Activated CD8-positive, alpha-beta T cell treated with anti-CD3 and anti-CD28 coated beads, Interleukin-2, amount 10 ng/mL, durations not matched to agents 7 days and 5 days (primary cell): Measurements from ENCODE around the gene ATXN1. TPM values are rescaled to one million over a fixed set of nuclear protein-coding genes. Genes with fewer than 3 reads are reported as not detected.
A peak's percentile ranks its signal among the peaks of the same experiment; 100 is the strongest.

Source experiments
- ATAC-seq: fragments of 150-1000 bp; cut with Tn5 transposase; one replicate; pipeline ENCODE4 v1.10.0; 2021; ENCODE audit warnings: moderate library complexity
- CTCF ChIA-PET: fragments of 350-600 bp; sonication (Branson Sonifier 250); formaldehyde crosslinking; loops from one replicate; lab custom pipeline; 2021; ENCODE audit warnings: antibody characterized with exemption; lab: Charles Lee
- POLR2A ChIA-PET: fragments of 350-600 bp; sonication (Branson Sonifier 250); formaldehyde crosslinking; loops from one replicate; lab custom pipeline; 2021; ENCODE audit warnings: antibody characterized with exemption; lab: Charles Lee
- DNase-seq: peaks from one replicate; pipeline ENCODE4 v3.0.0-alpha.2; 2020
- H3K27ac Mint-ChIP-seq: one replicate; pipeline ENCODE4 v1.8.0; 2021; ENCODE audit warnings: mild to moderate bottlenecking, mixed read lengths
- H3K27me3 Mint-ChIP-seq: one replicate; pipeline ENCODE4 v1.8.0; 2021; ENCODE audit warnings: low read depth, mixed read lengths
- H3K36me3 Mint-ChIP-seq: one replicate; pipeline ENCODE4 v1.8.0; 2021; ENCODE audit warnings: low read depth, mixed read lengths
- H3K4me1 Mint-ChIP-seq: one replicate; pipeline ENCODE4 v1.8.0; 2021; ENCODE audit warnings: low read depth, mixed read lengths
- H3K4me3 Mint-ChIP-seq: one replicate; pipeline ENCODE4 v1.8.0; 2021; ENCODE audit warnings: mild to moderate bottlenecking, mixed read lengths
- H3K9me3 Mint-ChIP-seq: one replicate; pipeline ENCODE4 v1.8.0; 2022; ENCODE audit warnings: mixed read lengths; ENCODE audit not compliant: insufficient read depth
- total RNA-seq, 2 experiments: library from RNA; stranded (reverse); gene quantifications; one replicate each; pipeline ENCODE4 v1.2.3, GENCODE V29; 2021

Gene ATXN1
- total RNA-seq, 2 experiments from 2014 or later = 36.7 to 42.9 TPM

DNA sequence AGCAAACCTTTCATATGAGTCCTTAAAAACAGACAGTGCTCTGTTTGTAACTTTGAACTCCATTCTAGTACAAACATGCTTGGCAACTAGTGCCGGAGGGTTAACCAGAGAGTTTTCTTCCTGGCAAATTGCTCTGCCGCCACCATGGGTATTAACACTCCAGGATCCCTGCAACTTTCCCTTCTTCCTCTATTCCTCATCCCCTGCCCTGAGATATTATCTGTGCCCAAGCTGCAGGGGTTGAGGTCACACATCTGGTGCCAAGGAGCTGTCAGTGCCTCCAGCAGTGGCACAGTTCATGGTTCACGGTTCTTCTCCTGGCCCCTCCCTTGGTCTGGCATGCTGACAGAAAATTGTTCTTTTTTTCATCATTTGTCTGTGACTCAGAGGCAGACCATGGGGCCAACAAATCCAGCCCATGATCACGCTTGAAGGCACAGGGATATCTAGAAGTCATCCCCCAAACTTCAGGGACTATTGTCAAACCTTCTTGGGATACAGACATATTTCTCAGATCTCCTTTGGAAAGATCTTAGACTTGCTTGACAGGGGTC lies 77.5 kb downstream of the ATXN1 start:
- POLR2A ChIA-PET = interaction anchor here (1.2 kb wide), 1 partner anchor 8 kb away, joined by 5 read pairs; no protein-coding TSS in a partner anchor
- H3K27me3 Mint-ChIP-seq = no peaks in the 10 kb centered on the region
- H3K4me3 Mint-ChIP-seq = no peak overlapping the region
- ATAC-seq = no peak
- no peak for DNase-seq
- peaks cover 28% of the 10 kb centered on the region for H3K36me3 Mint-ChIP-seq
- H3K27ac Mint-ChIP-seq = no peak overlapping the region
- CTCF ChIA-PET = interaction anchor here (1.3 kb wide), 1 partner anchor 79 kb away, joined by 4 read pairs; no protein-coding TSS in a partner anchor
- H3K4me1 Mint-ChIP-seq = peaks cover 44% of the 10 kb centered on the region
- no peaks in the 10 kb centered on the region for H3K9me3 Mint-ChIP-seq

- ChIA-PET POLR2A (no interaction called here), CTCF (interaction anchor here (0.7 to 2.2 kb wide), 4 partner anchors 23 to 165 kb away, joined by 3 to 7 read pairs (median 3); no protein-coding TSS in a partner anchor)
- Mint-ChIP-seq H3K9me3 (no peaks in the 10 kb centered on the region), H3K27me3 (no peaks in the 10 kb centered on the region), H3K36me3 (peaks cover 30% of the 10 kb centered on the region), H3K27ac (no peak overlapping the region), H3K4me1 (peaks cover 30% of the 10 kb centered on the region), H3K4me3 (no peak overlapping the region)
- DNase-seq = no peak
- no peak for ATAC-seq
Measured at GRCh38 chr6:16681260-16681873, 79.9 kb downstream of the ATXN1 start.

DNA sequence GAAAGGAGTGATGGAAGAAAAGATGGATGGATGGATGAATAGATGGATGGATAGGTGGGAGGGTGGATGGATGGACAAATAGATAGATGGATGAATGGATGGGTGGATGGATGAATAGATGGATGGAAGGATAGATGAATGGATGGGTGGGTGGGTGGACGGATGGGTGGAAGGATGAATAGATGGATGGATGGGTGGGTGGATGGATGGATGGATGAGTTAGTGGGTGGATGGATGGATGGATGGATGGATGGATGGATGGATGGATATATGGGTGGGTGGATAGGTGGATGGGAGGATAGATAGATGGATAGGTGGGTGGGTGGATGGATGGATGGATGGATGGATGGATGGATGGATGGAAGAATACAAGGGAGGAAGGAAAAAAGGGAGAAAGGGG lies 82.2 kb downstream of the ATXN1 start:
- Mint-ChIP-seq H3K4me3 (no peak overlapping the region), H3K27me3 (no peaks in the 10 kb centered on the region), H3K4me1 (peaks cover 20% of the 10 kb centered on the region), H3K36me3 (peaks cover 35% of the 10 kb centered on the region), H3K27ac (no peak overlapping the region), H3K9me3 (no peaks in the 10 kb centered on the region)
- ATAC-seq (no peak), DNase-seq (no peak)
- ChIA-PET POLR2A (no interaction called here), CTCF (interaction anchor here (0.5 to 0.6 kb wide), 2 partner anchors 55 to 81 kb away, joined by 3 read pairs; no protein-coding TSS in a partner anchor)

GRCh38 chr6:16677458-16677857 lies 83.8 kb downstream of the ATXN1 start:
- H3K27ac Mint-ChIP-seq = no peak overlapping the region
- H3K27me3 Mint-ChIP-seq = no peaks in the 10 kb centered on the region
- H3K9me3 Mint-ChIP-seq = no peaks in the 10 kb centered on the region
- no peak for ATAC-seq
- no peak overlapping the region for H3K4me3 Mint-ChIP-seq
- DNase-seq = no peak
- POLR2A ChIA-PET = interaction anchor here (1.0 kb wide), 1 partner anchor 84 kb away, joined by 3 read pairs; the partner anchor contains the start of gene ATXN1
- CTCF ChIA-PET = interaction anchor here (0.6 to 1.1 kb wide), 5 partner anchors 38 to 194 kb away, joined by 3 to 5 read pairs (median 3); no protein-coding TSS in a partner anchor
- peaks cover 18% of the 10 kb centered on the region for H3K4me1 Mint-ChIP-seq
- H3K36me3 Mint-ChIP-seq = peaks cover 24% of the 10 kb centered on the region

DNA sequence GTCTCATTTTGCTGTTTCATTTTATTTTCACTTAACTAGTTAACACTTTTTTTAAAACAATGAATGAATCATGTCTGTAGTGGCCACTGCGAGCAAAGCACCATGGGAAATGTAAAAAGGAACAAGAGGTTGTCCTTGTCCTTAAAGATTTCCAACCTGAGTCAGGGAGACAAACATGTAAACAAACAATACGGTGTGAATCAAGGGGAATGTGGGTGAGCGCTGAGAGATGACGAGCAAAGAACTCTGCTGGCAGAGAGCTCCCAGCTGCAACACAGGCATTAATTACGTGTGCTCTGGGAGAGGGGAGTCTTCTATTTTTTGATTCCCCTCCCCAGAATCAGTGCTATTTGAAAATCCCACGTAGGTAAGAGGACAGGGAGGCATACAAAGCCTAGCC lies 84.3 kb downstream of the ATXN1 start:
- Mint-ChIP-seq H3K9me3 (no peaks in the 10 kb centered on the region), H3K4me1 (peaks cover 23% of the 10 kb centered on the region), H3K27ac (no peak overlapping the region), H3K4me3 (no peak overlapping the region), H3K36me3 (peaks cover 21% of the 10 kb centered on the region), H3K27me3 (no peaks in the 10 kb centered on the region)
- DNase-seq (no peak), ATAC-seq (no peak)
- ChIA-PET CTCF (interaction anchor here (0.9 to 1.1 kb wide), 3 partner anchors 62 to 87 kb away, joined by 3 to 5 read pairs (median 3); no protein-coding TSS in a partner anchor), POLR2A (interaction anchor here (1.0 kb wide), 1 partner anchor 84 kb away, joined by 3 read pairs; the partner anchor contains the start of gene ATXN1)

- H3K27ac Mint-ChIP-seq = no peak overlapping the region
- no peaks in the 10 kb centered on the region for H3K9me3 Mint-ChIP-seq
- DNase-seq (no peak), ATAC-seq (no peak)
- ChIA-PET CTCF (no interaction called here), POLR2A (no interaction called here)
- H3K4me1 Mint-ChIP-seq = peaks cover 28% of the 10 kb centered on the region
- H3K4me3 Mint-ChIP-seq = no peak overlapping the region
- H3K27me3 Mint-ChIP-seq = no peaks in the 10 kb centered on the region
- peaks cover 20% of the 10 kb centered on the region for H3K36me3 Mint-ChIP-seq
Measured at GRCh38 chr6:16676376-16676775, 84.9 kb downstream of the ATXN1 start.

GRCh38 chr6:16674801-16675392 lies 86.4 kb downstream of the ATXN1 start:
- no peak overlapping the region for H3K4me3 Mint-ChIP-seq
- ChIA-PET POLR2A (no interaction called here), CTCF (interaction anchor here (1.6 to 2.2 kb wide), 2 partner anchors 88 to 90 kb away, joined by 4 to 9 read pairs; no protein-coding TSS in a partner anchor)
- no peaks in the 10 kb centered on the region for H3K27me3 Mint-ChIP-seq
- H3K36me3 Mint-ChIP-seq = peaks cover 18% of the 10 kb centered on the region
- no peak for ATAC-seq
- H3K9me3 Mint-ChIP-seq = no peaks in the 10 kb centered on the region
- no peak for DNase-seq
- H3K27ac Mint-ChIP-seq = no peak overlapping the region
- H3K4me1 Mint-ChIP-seq = peaks cover 43% of the 10 kb centered on the region

DNA sequence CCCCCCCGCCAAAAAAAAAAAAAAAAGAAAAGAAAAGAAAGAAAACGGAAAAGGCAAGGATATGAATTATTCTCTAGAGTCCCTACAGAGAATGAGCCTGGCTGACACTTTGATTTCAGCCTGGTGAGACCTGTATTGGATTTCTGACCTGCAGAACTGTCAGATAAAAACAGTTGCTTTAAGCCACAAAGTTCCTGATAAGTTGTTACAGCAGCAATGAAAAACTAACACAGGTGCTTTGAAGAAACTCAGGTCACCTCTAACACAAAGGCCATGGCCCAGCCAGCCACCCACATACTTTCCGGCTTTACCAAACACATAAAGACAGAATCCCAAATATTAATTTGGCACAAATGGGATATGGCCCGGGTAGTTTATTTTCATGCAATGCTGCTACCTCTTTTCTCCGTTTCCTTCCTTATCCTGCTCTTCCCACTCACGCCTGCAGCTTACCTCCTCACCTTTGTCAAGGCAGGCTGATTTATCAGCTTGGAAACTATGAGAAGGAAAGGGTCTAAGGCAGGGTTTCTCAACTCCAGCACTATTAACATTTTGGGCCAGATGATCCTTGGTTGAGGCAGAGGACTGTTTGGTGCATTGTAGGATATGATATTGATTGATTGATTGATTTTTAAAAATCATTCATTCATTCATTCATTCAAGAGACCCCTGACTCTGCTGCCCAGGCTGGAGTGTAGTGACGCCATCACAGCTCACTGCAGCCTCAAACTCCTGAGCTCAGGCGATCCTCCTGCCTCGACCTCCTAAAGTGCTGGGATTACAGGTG lies 88.1 kb downstream of the ATXN1 start:
- Mint-ChIP-seq H3K9me3 (no peaks in the 10 kb centered on the region), H3K27me3 (no peaks in the 10 kb centered on the region), H3K36me3 (peaks cover 24% of the 10 kb centered on the region), H3K4me1 (peaks cover 57% of the 10 kb centered on the region), H3K4me3 (no peak overlapping the region), H3K27ac (no peak overlapping the region)
- ChIA-PET CTCF (interaction anchor here (1.4 to 2.2 kb wide), 3 partner anchors 24 to 92 kb away, joined by 3 to 9 read pairs (median 4); no protein-coding TSS in a partner anchor), POLR2A (no interaction called here)
- no peak for ATAC-seq
- DNase-seq = no peak

DNA sequence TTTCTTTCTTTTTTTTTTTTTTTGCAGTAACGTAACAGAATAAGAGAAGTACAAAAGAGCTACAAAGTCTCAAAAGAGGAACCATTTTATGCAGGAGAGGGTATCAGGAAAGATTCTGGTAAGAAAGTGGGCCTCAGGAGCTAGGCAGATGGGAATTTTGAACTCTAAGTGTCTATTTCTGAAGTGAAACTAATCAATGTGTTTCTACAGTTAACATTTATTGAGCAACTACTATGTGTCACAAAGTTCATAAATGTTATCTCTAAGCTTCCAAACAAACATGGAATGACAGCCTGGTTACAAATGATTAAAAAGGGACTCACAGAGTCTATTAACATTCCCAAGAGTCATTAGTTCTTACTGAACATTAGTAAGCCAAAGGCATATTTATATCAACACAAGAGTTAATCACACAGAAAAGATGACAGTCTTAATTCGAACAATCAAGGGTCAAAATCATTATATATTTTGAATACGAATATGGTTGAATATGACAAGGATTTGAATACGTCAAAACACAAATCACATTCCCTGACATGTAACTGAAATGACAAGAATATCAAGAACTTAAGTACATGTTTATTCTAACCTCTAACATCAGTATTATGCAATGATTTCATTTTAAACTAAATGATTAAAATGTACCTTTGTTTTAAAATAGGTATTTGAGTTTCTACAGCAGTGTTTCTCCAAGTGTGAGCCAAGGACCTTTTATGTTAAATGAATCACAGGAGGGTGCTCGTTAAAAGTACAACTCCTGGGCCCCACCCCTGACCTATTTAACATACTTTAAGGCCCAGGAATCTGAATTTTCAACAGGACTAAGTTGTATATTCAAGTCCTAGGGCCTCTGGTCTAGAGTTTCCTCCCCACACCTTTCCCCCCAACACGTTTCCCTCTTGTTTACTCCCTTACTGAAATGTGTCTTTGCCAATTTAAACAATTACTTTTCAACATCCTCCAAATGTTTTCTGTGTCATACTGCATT lies 89.7 kb downstream of the ATXN1 start:
- H3K27ac Mint-ChIP-seq = peak overlapping the region; percentile 32
- H3K36me3 Mint-ChIP-seq = peaks cover 29% of the 10 kb centered on the region
- no peak overlapping the region for H3K4me3 Mint-ChIP-seq
- ChIA-PET POLR2A (interaction anchor here (0.7 kb wide), 1 partner anchor 90 kb away, joined by 3 read pairs; the partner anchor contains the start of gene ATXN1), CTCF (interaction anchor here (0.8 to 2.4 kb wide), 7 partner anchors 12 to 91 kb away, joined by 3 to 7 read pairs (median 3); no protein-coding TSS in a partner anchor)
- H3K27me3 Mint-ChIP-seq = no peaks in the 10 kb centered on the region
- H3K9me3 Mint-ChIP-seq = no peaks in the 10 kb centered on the region
- no peak for ATAC-seq
- no peak for DNase-seq
- peaks cover 61% of the 10 kb centered on the region for H3K4me1 Mint-ChIP-seq

- H3K36me3 Mint-ChIP-seq = peaks cover 35% of the 10 kb centered on the region
- peaks cover 61% of the 10 kb centered on the region for H3K4me1 Mint-ChIP-seq
- no peak for ATAC-seq
- peak overlapping the region; percentile 84 for H3K27ac Mint-ChIP-seq
- no peaks in the 10 kb centered on the region for H3K9me3 Mint-ChIP-seq
- H3K27me3 Mint-ChIP-seq = no peaks in the 10 kb centered on the region
- no peak for DNase-seq
- ChIA-PET POLR2A (no interaction called here), CTCF (interaction anchor here (0.8 to 2.4 kb wide), 5 partner anchors 11 to 92 kb away, joined by 3 to 7 read pairs (median 4); no protein-coding TSS in a partner anchor)
- H3K4me3 Mint-ChIP-seq = no peak overlapping the region
Measured at GRCh38 chr6:16670617-16671051, 90.6 kb downstream of the ATXN1 start.
